BLaER1 (cell line): ENCODE results near the gene NPBWR2.

Experiments
- H3K27ac ChIP-seq: shearing (Covaris generic); formaldehyde crosslinking; 2 replicates; pipeline ENCODE4 v1.8.1; 2022
- H3K27me3 ChIP-seq: shearing (Covaris generic); formaldehyde crosslinking; 2 replicates; pipeline ENCODE4 v1.8.1; 2022
- H3K36me3 ChIP-seq: shearing (Covaris generic); formaldehyde crosslinking; 2 replicates; pipeline ENCODE4 v1.8.1; 2022
- H3K4me1 ChIP-seq: shearing (Covaris generic); formaldehyde crosslinking; 2 replicates; pipeline ENCODE4 v1.8.1; 2022
- H3K4me2 ChIP-seq: shearing (Covaris generic); formaldehyde crosslinking; 2 replicates; pipeline ENCODE4 v1.8.1; 2022
- H3K4me3 ChIP-seq: shearing (Covaris generic); formaldehyde crosslinking; 2 replicates; pipeline ENCODE4 v1.8.1; 2022
- H3K9ac ChIP-seq: shearing (Covaris generic); formaldehyde crosslinking; 2 replicates; pipeline ENCODE4 v1.8.1; 2022
- H3K9me3 ChIP-seq: shearing (Covaris generic); formaldehyde crosslinking; 2 replicates; pipeline ENCODE4 v1.8.1; 2022
- H4K20me1 ChIP-seq: shearing (Covaris generic); formaldehyde crosslinking; 2 replicates; pipeline ENCODE4 v1.8.1; 2022
- Cebpa-rat ChIP-seq: shearing (Covaris generic); IDR thresholded peaks from 2 replicates; pipeline ENCODE4 v1.8.1; 2022

NPBWR2 gene

DNA sequence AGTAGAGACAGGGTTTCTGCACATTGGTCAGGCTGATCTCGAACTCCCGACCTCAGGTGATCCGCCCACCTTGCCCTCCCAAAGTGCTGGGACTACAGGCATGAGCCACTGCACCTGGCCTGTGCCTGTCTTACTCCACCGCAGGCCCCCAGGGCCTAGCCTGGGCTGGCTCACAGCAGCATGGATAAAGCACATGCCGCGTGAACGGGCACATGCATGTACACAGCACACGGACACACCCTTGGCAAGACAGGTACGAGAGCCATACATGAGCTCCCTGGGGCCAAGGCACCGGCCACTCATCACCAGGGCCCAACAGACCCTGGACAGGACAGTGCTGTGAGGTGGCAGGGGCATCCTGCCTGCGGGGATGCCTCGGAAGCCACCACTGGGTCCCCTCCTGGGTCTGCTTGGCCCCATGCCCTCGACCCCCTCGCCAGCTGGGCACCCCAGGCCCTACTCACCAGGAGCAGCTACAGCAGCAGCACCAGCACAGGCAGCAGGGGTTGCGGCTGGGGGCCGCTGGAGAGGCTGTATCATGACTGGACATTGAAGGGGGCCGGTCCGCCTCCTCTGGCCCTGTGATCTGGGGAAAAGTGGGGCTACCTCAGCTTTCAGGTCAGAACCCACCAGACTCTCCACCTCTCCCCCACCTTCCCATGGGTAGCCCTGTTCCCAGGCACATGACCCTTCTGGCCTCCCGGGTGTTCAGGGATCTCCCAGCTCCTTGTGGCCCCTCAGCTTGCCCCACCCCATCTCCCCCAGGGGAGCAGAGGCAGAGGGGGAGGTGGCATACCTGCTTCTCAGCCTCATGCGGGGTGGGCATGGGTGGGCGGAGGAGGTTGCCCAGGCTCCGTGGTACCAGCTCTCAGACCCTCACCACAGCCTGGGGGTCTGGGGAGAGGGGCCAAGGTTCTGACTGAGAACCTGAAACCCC is 31.0 kb downstream of the NPBWR2 start:
- Histone ChIP-seq H3K9ac (peak overlapping the region; percentile 92), H3K4me1 (peaks cover 90% of the 10 kb centered on the region), H3K27ac (peak overlapping the region; percentile 96), H3K4me3 (peak overlapping the region; percentile 86), H3K4me2 (peak overlapping the region; percentile 99), H3K36me3 (peaks cover 21% of the 10 kb centered on the region), H3K9me3 (no peaks in the 10 kb centered on the region), H4K20me1 (peaks cover 29% of the 10 kb centered on the region), H3K27me3 (no peaks in the 10 kb centered on the region)
- TF ChIP-seq Cebpa-rat = no peak

GRCh38 chr20:64075556-64075955 is 31.8 kb downstream of the NPBWR2 start:
- Histone ChIP-seq H3K4me1 (peaks cover 90% of the 10 kb centered on the region), H3K4me2 (peak overlapping the region; percentile 99), H4K20me1 (peaks cover 31% of the 10 kb centered on the region), H3K9me3 (no peaks in the 10 kb centered on the region), H3K27ac (no peak overlapping the region), H3K4me3 (no peak overlapping the region), H3K9ac (no peak overlapping the region), H3K27me3 (no peaks in the 10 kb centered on the region), H3K36me3 (peaks cover 21% of the 10 kb centered on the region)
- TF ChIP-seq Cebpa-rat = no peak

DNA sequence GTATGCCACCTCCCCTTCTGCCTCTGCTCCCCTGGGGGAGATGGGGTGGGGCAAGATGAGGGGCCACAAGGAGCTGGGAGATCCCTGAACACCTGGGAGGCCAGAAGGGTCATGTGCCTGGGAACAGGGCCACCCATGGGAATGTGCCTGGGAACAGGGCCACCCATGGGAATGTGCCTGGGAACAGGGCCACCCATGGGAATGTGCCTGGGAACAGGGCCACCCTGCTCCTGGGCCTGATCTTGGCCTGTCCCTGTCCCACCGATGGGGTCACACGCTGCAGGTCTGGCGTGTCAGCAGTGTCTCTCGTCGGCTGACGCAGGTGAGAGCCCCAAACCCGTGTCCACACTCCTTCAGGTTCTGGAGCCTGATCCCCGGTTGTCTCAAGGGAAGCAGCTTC is 32.4 kb downstream of the NPBWR2 start:
- Histone ChIP-seq H4K20me1 (peaks cover 31% of the 10 kb centered on the region), H3K27me3 (no peaks in the 10 kb centered on the region), H3K27ac (peak overlapping the region; percentile 73; the same call in 1 of the 2 replicates), H3K36me3 (peaks cover 21% of the 10 kb centered on the region), H3K4me1 (peaks cover 90% of the 10 kb centered on the region), H3K9me3 (no peaks in the 10 kb centered on the region), H3K4me2 (peak overlapping the region; percentile 99), H3K4me3 (no peak overlapping the region), H3K9ac (no peak overlapping the region)
- TF ChIP-seq Cebpa-rat = no peak

DNA sequence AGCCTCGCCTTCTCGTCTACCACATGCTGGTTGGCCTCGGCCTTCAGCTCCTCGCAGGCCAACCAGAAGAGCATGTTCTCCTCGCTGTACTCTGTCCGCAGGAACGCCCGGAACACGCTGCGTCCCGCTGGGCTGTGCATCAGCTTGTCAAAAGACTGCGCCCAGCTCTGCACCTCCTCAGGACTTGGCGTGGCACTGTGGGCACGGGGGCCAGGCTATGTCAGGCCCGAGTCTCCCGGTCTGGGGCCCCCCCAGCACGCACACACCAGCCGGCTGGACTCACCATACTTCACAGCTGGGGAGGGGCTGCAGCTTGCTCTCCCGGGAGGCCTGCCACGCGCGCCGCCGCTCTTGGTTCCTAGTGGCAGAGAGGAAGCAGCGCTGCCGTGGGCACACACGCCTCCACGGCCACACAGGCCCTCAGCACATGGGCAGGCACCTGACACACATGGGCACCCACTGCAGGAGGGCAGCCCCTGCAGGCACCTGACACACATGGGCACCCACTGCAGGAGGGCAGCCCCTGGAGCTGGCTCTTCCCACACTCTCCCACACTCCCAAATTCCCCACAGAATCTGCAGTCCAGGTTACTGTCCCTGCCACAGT is 33.1 kb downstream of the NPBWR2 start:
- no peaks in the 10 kb centered on the region for H3K27me3 ChIP-seq
- H3K4me1 ChIP-seq = peaks cover 97% of the 10 kb centered on the region
- H4K20me1 ChIP-seq = peaks cover 31% of the 10 kb centered on the region
- H3K4me3 ChIP-seq = peak overlapping the region; percentile 0; the same call in 1 of the 2 replicates
- H3K9ac ChIP-seq = peak overlapping the region; percentile 26; the same call in 1 of the 2 replicates
- no peak for TF ChIP-seq Cebpa-rat
- H3K4me2 ChIP-seq = peak overlapping the region; percentile 99
- peak overlapping the region; percentile 73 for H3K27ac ChIP-seq
- no peaks in the 10 kb centered on the region for H3K9me3 ChIP-seq
- H3K36me3 ChIP-seq = peaks cover 21% of the 10 kb centered on the region

- H4K20me1 ChIP-seq = peaks cover 31% of the 10 kb centered on the region
- H3K4me3 ChIP-seq = peak overlapping the region; percentile 0; the same call in 1 of the 2 replicates
- TF ChIP-seq Cebpa-rat = no peak
- H3K9ac ChIP-seq = 0 out of 2 replicates have a peak overlapping the region, but pooled peaks have one; percentile 26
- peaks cover 99% of the 10 kb centered on the region for H3K4me1 ChIP-seq
- no peaks in the 10 kb centered on the region for H3K27me3 ChIP-seq
- H3K36me3 ChIP-seq = peaks cover 21% of the 10 kb centered on the region
- no peaks in the 10 kb centered on the region for H3K9me3 ChIP-seq
- H3K27ac ChIP-seq = peak overlapping the region; percentile 73
- peak overlapping the region; percentile 99 for H3K4me2 ChIP-seq
Measured at GRCh38 chr20:64073476-64074183, 33.7 kb downstream of the NPBWR2 start.

GRCh38 chr20:64072498-64073063 is 34.8 kb downstream of the NPBWR2 start:
- Histone ChIP-seq H4K20me1 (peaks cover 31% of the 10 kb centered on the region), H3K4me3 (peak overlapping the region; percentile 19), H3K4me2 (peak overlapping the region; percentile 99), H3K9ac (peak overlapping the region; percentile 66), H3K27ac (peak overlapping the region; percentile 73), H3K27me3 (no peaks in the 10 kb centered on the region), H3K4me1 (peaks cover 100% of the 10 kb centered on the region), H3K36me3 (peaks cover 21% of the 10 kb centered on the region), H3K9me3 (no peaks in the 10 kb centered on the region)
- no peak for TF ChIP-seq Cebpa-rat

DNA sequence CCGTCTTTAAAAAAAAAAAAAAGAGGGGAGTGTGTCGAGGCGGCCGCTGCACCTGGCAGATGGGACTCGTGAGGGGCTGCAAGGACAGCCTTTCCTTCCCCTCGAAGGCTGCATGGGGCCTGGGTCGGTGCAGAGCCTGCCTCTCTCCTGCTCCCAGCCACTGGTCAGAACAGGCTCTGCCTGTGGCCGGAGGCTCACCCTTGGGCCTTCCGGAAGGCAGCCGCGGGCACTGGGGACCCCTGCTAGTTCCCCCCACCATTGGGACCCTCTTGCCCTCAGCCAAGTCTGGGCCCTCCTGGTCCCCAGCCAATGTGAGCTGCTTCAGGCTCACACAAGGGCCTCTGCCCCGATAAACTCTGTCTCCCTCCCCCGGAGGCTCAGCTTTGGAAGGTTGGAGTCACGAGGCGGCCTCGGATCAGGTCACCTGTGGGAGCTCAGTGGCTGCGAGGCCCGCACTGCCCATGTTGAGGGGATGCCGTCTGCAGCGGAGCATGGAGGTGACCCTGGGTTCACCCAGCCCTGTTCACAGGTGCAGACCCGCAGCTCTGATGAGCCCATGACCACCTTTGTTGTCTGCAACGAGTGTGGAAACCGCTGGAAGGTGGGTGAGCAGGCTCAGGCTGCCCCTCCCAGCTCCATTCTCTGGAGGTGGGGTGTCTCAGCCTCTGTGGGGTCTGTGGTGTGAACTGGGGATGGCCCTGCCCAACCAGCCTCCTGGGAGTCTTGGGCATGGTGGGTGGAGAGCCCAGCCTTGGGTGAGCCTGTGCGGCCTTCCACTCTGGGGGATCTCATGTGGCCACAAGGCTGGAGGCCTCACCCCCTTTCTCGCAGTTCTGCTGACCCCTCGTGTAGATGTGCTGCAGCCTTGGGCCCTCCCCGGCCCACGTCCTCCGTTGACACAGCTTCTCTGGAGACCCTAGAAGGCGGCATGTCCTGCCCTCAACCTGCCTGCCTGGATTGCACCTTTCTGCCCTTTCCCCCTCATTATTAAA is 35.7 kb downstream of the NPBWR2 start:
- no peak for TF ChIP-seq Cebpa-rat
- Histone ChIP-seq H3K4me3 (peak overlapping the region; percentile 19; the same call in 1 of the 2 replicates), H3K9me3 (no peaks in the 10 kb centered on the region), H3K4me2 (peak overlapping the region; percentile 99), H3K27me3 (no peaks in the 10 kb centered on the region), H3K36me3 (peaks cover 21% of the 10 kb centered on the region), H4K20me1 (peaks cover 31% of the 10 kb centered on the region), H3K9ac (peak overlapping the region; percentile 66), H3K27ac (peak overlapping the region; percentile 73), H3K4me1 (peaks cover 100% of the 10 kb centered on the region)

DNA sequence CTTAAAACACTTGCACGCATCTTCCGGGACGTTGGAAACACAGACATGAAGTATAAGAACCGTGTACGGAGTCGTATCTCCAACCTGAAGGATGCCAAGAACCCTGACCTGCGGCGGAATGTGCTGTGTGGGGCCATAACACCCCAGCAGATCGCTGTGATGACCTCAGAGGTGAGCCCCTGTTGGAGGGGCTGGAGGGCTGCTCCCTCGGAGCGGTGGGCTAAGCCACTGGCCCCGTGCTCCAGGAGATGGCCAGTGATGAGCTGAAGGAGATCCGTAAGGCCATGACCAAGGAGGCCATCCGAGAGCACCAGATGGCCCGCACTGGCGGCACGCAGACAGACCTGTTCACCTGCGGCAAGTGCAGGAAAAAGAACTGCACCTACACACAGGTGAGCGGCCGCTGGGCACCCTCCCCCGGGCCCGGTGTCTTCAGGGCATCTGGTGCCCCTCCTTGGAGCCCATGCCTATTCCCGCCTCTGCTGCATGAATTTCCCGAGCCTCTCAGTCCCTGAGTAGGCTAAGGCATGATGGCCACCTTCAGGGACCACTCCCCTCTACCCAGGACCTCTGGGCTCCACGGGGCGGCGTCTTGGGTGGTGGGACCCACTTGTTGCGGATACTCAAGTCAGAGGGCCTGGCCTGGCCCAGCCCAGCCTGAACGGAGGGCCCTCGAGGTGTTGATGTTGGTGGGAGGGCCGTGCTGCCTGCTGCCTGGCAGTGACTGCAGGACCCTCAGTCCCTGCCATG is 36.9 kb downstream of the NPBWR2 start:
- Histone ChIP-seq H3K27me3 (no peaks in the 10 kb centered on the region), H3K4me2 (peak overlapping the region; percentile 99), H3K9ac (no peak overlapping the region), H4K20me1 (peaks cover 31% of the 10 kb centered on the region), H3K4me3 (no peak overlapping the region), H3K4me1 (peaks cover 100% of the 10 kb centered on the region), H3K27ac (peak overlapping the region; percentile 28; the same call in 1 of the 2 replicates), H3K9me3 (no peaks in the 10 kb centered on the region), H3K36me3 (peaks cover 21% of the 10 kb centered on the region)
- TF ChIP-seq Cebpa-rat = no peak
